GM18870 (cell line): ENCODE data around the gene AP3B1.
"Not testable (repeated sequence)": the region's sequence is repeated elsewhere in the genome, so short reads cannot be mapped to it uniquely, and the experiment has no call there.

Source experiments
- ATAC-seq: cut with Tn5 transposase; IDR thresholded peaks from one replicate; pipeline ENCODE4 v1.9.1; 2021; ENCODE audit warnings: moderate library complexity; ENCODE audit not compliant: unreplicated experiment

AP3B1 gene

GRCh38 chr5:78157001-78157400 is 137.5 kb downstream of the AP3B1 start:
- ATAC-seq = no peak

DNA sequence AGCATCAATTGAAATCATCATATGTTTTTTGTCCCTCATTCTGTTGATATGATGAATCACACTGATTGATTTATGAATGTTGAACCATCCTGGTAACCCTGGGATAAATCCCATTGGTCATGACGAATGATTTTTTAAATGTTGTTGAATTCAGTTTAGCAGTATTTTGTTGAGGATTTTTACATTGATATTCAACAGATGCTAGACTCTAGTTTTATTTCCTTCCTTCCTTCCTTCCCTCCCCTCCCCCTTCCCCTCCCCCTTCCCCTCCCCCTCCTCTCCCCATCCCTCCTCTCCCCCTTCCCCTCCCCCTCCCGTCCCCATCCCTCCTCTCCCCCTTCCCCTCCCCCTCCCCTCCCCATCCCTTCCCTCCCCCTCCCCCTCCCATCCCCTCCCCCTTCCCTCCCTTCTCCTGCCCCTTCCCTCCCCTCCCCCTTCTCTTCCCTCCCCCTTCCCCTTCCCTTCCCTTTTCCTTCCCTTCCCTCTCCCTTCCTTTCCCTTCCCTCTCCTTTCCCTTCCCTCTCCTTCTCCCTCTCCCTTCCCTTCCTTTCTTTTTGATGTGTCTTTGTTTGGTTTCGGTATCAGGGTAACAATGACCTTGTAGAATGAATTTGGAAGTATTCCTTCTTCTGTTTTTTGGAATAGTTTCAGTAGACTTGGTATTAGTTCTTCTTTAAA is 142.8 kb downstream of the AP3B1 start:
- no peak for ATAC-seq

GRCh38 chr5:78137290-78137689 is 157.2 kb downstream of the AP3B1 start:
- no peak for ATAC-seq

GRCh38 chr5:78133423-78133822 is 161.1 kb downstream of the AP3B1 start:
- no peak for ATAC-seq

DNA sequence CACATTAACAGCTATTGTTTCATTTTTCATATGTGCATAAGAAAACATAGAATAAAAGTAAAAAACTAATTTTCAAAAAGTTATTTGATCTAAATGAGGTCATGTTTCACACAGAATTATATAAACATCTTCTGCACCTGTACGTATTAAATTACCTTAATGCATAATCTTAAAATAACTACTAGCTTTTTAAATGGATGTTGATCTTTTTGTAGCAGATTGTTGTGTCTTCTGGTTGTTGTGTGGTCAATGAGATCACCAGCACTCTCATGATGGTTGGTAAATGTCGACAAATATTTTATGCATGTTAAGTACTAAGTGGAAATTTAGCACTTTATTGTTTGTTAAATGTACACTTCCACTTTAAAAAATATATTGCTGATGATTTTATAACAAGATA is 162.0 kb downstream of the AP3B1 start:
- ATAC-seq = no peak

GRCh38 chr5:78129597-78129996 is 164.9 kb downstream of the AP3B1 start:
- ATAC-seq = no peak

GRCh38 chr5:78127875-78128274 is 166.6 kb downstream of the AP3B1 start:
- no peak for ATAC-seq

GRCh38 chr5:78126536-78126935 is 168.0 kb downstream of the AP3B1 start:
- ATAC-seq = no peak

DNA sequence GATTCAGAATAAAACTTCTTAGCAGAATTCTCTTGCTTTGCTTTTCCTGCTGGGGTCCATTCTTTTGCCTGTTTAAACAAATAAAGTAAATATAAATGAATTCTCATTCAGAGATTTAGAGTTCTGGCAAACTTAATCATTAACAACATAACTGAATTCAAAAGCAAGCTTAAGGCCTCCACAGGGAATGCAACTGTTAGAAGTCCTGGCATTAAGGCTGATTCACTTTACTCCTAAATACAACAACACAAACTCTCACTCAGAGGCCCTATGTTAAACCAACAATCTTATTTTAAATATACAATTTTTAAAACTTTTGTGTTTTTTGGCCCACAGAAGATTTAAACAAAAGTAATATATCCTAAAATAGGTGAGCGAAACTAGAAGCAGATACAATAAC is 178.3 kb downstream of the AP3B1 start:
- no peak for ATAC-seq

GRCh38 chr5:78113689-78114264 is 180.7 kb downstream of the AP3B1 start:
- no peak for ATAC-seq

GRCh38 chr5:78112931-78113330 is 181.6 kb downstream of the AP3B1 start:
- ATAC-seq = no peak

DNA sequence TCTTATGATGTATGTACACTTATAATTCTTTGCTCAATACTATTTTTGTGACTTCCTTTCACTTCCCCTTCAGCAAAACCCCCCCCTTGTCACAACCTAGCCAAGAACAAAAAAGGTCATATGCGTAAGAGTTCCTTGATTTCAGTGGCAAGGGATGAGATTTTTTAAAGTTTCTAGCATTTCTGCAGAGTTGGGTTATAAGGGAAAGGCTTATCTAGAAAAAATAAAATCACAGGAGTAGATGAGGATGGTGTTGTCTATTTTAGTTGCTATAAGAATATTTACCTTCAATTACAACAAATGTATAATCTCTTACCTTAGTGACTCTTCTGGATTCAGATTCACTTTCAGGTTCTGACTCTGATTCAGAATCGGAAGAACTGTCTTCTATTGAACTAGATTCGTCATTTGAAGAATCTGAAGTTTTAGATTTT is 184.6 kb downstream of the AP3B1 start:
- peak; percentile 42 for ATAC-seq

- no peak for ATAC-seq
Measured at GRCh38 chr5:78108564-78108963, 185.9 kb downstream of the AP3B1 start.

DNA sequence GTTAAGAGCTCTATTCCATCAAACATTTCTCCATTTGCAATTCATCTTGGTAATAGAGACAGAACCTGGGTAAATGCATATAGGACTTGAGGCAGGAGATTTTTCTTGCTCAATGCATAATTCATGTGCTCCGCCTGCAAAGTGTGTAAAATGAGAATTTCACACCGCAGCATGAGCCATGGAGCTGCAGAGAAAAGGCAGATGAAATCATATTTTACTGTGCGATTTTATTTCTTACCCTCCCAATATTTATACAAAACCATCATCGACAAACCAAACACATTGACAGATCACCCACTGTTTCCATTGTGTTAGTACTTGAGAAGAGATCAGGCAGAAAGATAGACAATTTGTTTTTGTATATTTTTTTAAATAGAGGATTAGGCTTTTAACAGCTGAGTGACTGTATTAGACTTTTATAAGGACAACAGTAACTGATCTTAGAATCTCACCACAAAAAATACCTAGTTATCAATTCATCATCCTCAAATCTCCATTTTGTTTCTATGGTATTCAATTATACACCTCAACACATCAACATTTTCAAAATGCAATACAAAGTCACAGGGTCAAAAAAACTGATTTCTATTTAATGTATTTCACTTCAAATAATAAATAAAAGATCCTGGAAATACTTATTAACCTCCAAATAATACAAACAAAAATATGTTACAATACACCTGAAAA is 191.1 kb downstream of the AP3B1 start:
- ATAC-seq = no peak

DNA sequence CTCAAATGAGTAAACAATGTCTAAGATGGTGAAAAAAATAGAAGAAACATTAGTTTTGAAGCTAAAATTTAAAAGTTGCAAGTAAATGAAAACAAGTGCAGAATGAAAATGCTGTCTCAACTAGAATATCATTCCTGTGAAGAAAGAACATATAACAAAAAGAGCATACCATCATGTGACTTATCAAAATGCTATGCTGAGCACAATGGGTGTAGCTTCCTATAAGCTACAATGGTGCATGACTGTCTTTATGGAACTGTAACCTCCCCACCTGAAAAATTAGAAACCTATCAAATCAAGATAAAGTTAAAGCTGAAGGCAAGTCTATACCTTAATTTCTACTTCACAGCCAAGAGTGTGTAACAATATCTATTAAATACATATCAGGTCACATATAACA is 192.0 kb downstream of the AP3B1 start:
- ATAC-seq = no peak

- no peak for ATAC-seq
Measured at GRCh38 chr5:78095125-78095524, 199.4 kb downstream of the AP3B1 start.

DNA sequence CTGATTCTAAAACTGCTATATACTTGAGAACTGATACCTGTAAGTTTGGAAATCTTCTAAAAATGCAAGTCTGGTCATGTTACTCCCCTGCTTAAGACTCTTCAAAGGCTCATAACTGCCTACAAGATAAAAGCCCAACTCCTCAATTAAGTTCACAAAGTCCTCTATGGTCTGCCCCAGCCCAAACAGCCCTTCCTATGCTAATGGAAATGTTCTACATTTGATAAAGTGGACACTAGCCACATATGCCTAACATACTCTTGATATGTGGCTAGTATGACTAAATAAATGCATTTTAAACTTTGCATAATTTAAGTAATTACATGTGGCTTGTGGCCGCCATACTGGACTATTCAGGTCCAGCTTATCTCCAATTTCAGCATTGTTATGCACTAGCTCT is 204.5 kb downstream of the AP3B1 start:
- ATAC-seq = no peak

GRCh38 chr5:78078858-78079257 is 215.6 kb downstream of the AP3B1 start:
- no peak for ATAC-seq

DNA sequence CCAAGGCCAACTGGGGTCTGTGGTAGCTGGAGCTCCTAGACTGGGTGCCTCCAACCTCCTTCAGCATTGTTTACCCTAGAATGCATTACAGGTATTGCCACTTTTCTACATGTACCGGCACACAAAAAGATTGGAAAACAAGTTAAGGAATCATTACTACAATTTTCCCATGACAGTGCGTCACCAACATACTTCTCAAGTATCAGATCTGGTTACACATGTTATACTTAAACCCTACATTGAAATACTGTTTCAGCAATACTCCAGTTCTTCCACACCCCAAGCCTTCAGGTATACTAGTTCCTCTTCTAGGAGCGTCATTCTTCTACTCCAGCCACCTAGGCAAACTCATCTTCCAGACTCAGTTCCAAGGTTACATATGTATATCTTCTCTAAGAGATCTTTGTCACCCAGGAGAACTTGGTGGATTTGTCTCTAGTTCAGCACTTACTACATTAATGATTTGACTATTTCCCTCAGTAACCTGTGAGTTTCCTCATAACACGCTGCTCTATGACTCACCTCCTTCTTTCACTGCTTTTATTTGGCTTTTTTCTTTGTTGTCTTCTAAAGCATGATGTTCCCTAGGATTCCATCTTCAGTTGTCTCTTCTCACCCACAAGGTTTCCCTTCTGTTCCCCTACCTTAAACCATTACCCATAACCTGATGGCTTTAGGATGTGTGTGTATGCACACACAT is 217.0 kb downstream of the AP3B1 start:
- ATAC-seq = no peak

DNA sequence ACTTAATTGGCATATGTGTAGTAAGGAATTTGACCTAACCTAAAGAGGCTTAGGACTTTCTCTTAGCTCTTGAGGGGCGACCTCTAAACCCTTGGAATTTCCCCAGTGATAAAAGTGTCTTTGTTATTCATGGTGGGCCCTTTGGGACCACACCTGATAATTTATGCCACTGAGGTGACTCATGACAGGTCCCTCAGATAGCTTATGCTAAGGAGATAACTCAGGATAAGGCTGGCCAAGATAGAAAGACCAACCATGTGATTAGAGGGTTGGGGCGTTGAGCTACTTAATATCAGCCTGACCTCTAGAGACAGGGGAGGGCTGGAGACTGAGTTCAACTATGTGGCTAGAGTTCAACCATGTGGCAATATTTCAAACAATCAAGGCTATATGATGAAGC is 218.1 kb downstream of the AP3B1 start:
- no peak for ATAC-seq

GRCh38 chr5:78075301-78075700 is 219.2 kb downstream of the AP3B1 start:
- no peak for ATAC-seq

DNA sequence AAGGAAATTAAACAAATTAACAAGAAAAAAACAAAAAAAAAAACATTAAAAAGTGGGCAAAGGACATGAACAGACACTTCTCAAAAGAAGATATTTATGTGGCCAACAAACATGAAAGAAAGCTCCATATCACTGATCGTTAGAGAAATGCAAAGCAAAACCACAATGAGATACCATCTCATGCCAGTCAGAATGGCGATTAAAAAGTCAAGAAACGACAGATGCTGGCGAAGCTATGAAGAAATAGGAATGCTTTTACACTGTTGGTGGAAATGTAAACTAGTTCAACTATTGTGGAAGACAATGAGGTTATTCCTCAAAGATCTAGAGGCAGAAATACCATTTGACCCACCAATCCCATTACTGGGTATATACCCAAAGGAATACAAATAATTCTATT is 223.8 kb downstream of the AP3B1 start:
- ATAC-seq = not testable (repeated sequence)
